Mammary epithelial cell (primary cell): Measurements from ENCODE around the gene LILRA1.
"Not testable (repeated sequence)": the region's sequence is repeated elsewhere in the genome, so short reads cannot be mapped to it uniquely, and the experiment has no call there.

ENCODE experiments used
- CTCF ChIP-seq, 2 donors: IDR thresholded peaks in 1 of 2; conservative IDR thresholded peaks in 1 of 2; 2 replicates each; pipeline ENCODE4 v1.5.1; 2011 to 2012; ENCODE audit warnings: inconsistent platforms in 2 of 2, low read length in 2 of 2, mild to moderate bottlenecking in 2 of 2, control low read depth in 1 of 2, low read depth in 1 of 2; ENCODE audit not compliant: insufficient read depth in 1 of 2; ENCODE audit errors: extremely low read depth in 1 of 2
- EZH2 ChIP-seq: IDR thresholded peaks from 2 replicates; pipeline ENCODE4 v1.6.1; 2012; ENCODE audit warnings: low read length, inconsistent platforms, borderline replicate concordance

GRCh38 chr19:54593931-54594626 lies 647 bp downstream of the LILRA1 start:
- not testable (repeated sequence) for TF ChIP-seq EZH2; CTCF (conservative IDR thresholded peaks at IDR 0.05 in 1 of 2, IDR thresholded peaks at IDR 0.05 in 1 of 2; ENCODE audit: extremely low read depth in 1 of 2, insufficient read depth in 1 of 2, low read depth in 1 of 2, low read length in 2 of 2)
